SK-N-MC (cell line): ENCODE measurements around the gene CLIC4.

Experiments
- DNase-seq: peaks from one replicate; pipeline ENCODE4 v3.0.0-alpha.2; 2011; ENCODE audit warnings: low read depth, low spot score
- H3K27ac ChIP-seq: fragments of 200-600 bp; sonication (generic); 2 replicates; pipeline ENCODE4 v1.5.1; 2016; ENCODE audit warnings: mixed run types
- H3K36me3 ChIP-seq: fragments of 200-600 bp; sonication (generic); 2 replicates; pipeline ENCODE4 v1.6.1; 2017; ENCODE audit warnings: antibody characterized with exemption, low read length, mixed read lengths; ENCODE audit not compliant: insufficient read depth
- H3K4me3 ChIP-seq: fragments of 200-600 bp; sonication (generic); 2 replicates; pipeline ENCODE4 v1.5.1; 2016
- H3K9ac ChIP-seq: fragments of 200-600 bp; sonication (generic); 2 replicates; pipeline ENCODE4 v1.8.0; 2017; ENCODE audit warnings: mixed run types, mixed read lengths; ENCODE audit not compliant: insufficient read length
- H3K9me3 ChIP-seq: fragments of 200-600 bp; sonication (generic); 2 replicates; pipeline ENCODE4 v1.6.1; 2017; ENCODE audit warnings: low read depth, mild to moderate bottlenecking, antibody characterized with exemption, low read length, moderate library complexity, mixed read lengths
- EZH2 ChIP-seq: fragments of 200-600 bp; sonication (generic); IDR thresholded peaks from one replicate; pipeline ENCODE4 v1.6.1; 2017; ENCODE audit warnings: antibody characterized with exemption
- FOXP2 ChIP-seq: optimal IDR thresholded peaks from 2 replicates; pipeline ENCODE3; 2011; ENCODE audit warnings: mild to moderate bottlenecking, moderate library complexity; ENCODE audit not compliant: insufficient read depth; ENCODE audit errors: extremely low read length, control extremely low read depth
- POLR2AphosphoS5 ChIP-seq: IDR thresholded peaks from 2 replicates; pipeline ENCODE4 v1.6.1; 2012; ENCODE audit warnings: mild to moderate bottlenecking, low read depth, low read length, borderline replicate concordance

CLIC4 gene

GRCh38 chr1:24867084-24867870 lies 122.0 kb downstream of the CLIC4 start:
- TF ChIP-seq EZH2: no peak
- no peak for TF ChIP-seq POLR2AphosphoS5
- no peak for TF ChIP-seq FOXP2
- no peaks in the 10 kb centered on the region for H3K36me3 ChIP-seq

GRCh38 chr1:24868016-24868875 lies 123.0 kb downstream of the CLIC4 start:
- no peaks in the 10 kb centered on the region for H3K36me3 ChIP-seq
- no peak overlapping the region for H3K27ac ChIP-seq
- H3K4me3 ChIP-seq: no peak overlapping the region
- no peak overlapping the region for H3K9ac ChIP-seq
- H3K9me3 ChIP-seq: no peaks in the 10 kb centered on the region
- TF ChIP-seq POLR2AphosphoS5 (no peak), FOXP2 (no peak), EZH2 (no peak)
- DNase-seq: no peak

More at GRCh38 chr1:24867084-24867870, 122.0 kb downstream of the CLIC4 start:
- Histone ChIP-seq H3K4me3 (no peak overlapping the region), H3K9me3 (no peaks in the 10 kb centered on the region), H3K9ac (no peak overlapping the region), H3K27ac (no peak overlapping the region)
- no peak for DNase-seq

- DNase-seq: no peak
- H3K27ac ChIP-seq: no peak overlapping the region
- H3K36me3 ChIP-seq: no peaks in the 10 kb centered on the region
- H3K9me3 ChIP-seq: no peaks in the 10 kb centered on the region
- H3K4me3 ChIP-seq: no peak overlapping the region
- H3K9ac ChIP-seq: no peak overlapping the region
- no peak for TF ChIP-seq FOXP2
- no peak for TF ChIP-seq EZH2
- TF ChIP-seq POLR2AphosphoS5: no peak
These were observed 125.4 kb downstream of the CLIC4 start for GRCh38 chr1:24870551-24871195.

- H3K9me3 ChIP-seq: no peaks in the 10 kb centered on the region
- H3K9ac ChIP-seq: no peak overlapping the region
These were observed 126.2 kb downstream of the CLIC4 start for GRCh38 chr1:24871306-24871901.

GRCh38 chr1:24872061-24872850 lies 127.0 kb downstream of the CLIC4 start:
- no peak overlapping the region for H3K9ac ChIP-seq

More at GRCh38 chr1:24871306-24871901, 126.2 kb downstream of the CLIC4 start:
- no peak for DNase-seq
- TF ChIP-seq FOXP2 (no peak), POLR2AphosphoS5 (no peak), EZH2 (no peak)
- Histone ChIP-seq H3K4me3 (no peak overlapping the region), H3K36me3 (no peaks in the 10 kb centered on the region), H3K27ac (no peak overlapping the region)

GRCh38 chr1:24873148-24873547 lies 127.9 kb downstream of the CLIC4 start:
- TF ChIP-seq POLR2AphosphoS5 (no peak), FOXP2 (no peak), EZH2 (no peak)
- no peak overlapping the region for H3K9ac ChIP-seq
- H3K9me3 ChIP-seq: no peaks in the 10 kb centered on the region
- H3K36me3 ChIP-seq: no peaks in the 10 kb centered on the region
- H3K4me3 ChIP-seq: no peak overlapping the region
- H3K27ac ChIP-seq: no peak overlapping the region
- DNase-seq: no peak

More at GRCh38 chr1:24872061-24872850, 127.0 kb downstream of the CLIC4 start:
- H3K36me3 ChIP-seq: no peaks in the 10 kb centered on the region
- no peak overlapping the region for H3K4me3 ChIP-seq
- TF ChIP-seq FOXP2: no peak
- TF ChIP-seq EZH2: no peak
- TF ChIP-seq POLR2AphosphoS5: no peak
- DNase-seq: no peak
- no peaks in the 10 kb centered on the region for H3K9me3 ChIP-seq
- H3K27ac ChIP-seq: no peak overlapping the region

- H3K27ac ChIP-seq: 0 out of 2 replicates have a peak overlapping the region, but pooled peaks have one; percentile 25
- H3K36me3 ChIP-seq: no peaks in the 10 kb centered on the region
- TF ChIP-seq FOXP2: no peak
- no peak for TF ChIP-seq POLR2AphosphoS5
- no peak for TF ChIP-seq EZH2
- H3K9ac ChIP-seq: no peak overlapping the region
- no peak for DNase-seq
- no peak overlapping the region for H3K4me3 ChIP-seq
- H3K9me3 ChIP-seq: no peaks in the 10 kb centered on the region
These were observed 128.8 kb downstream of the CLIC4 start for GRCh38 chr1:24874056-24874455.
